Left ventricle myocardium inferior (tissue), 1 donor: ENCODE measurements around the gene OTOP1. TPM values are rescaled to one million over a fixed set of nuclear protein-coding genes. Genes with fewer than 3 reads are reported as not detected.
"Not testable (repeated sequence)": the region's sequence is repeated elsewhere in the genome, so short reads cannot be mapped to it uniquely, and the experiment has no call there.

Experiments used
- DNase-seq: peaks from one replicate; pipeline ENCODE4 v3.0.0-alpha.2; 2020
- H3K27ac ChIP-seq: fragments of 200-600 bp; replicated peaks from 2 replicates; pipeline ENCODE4 v1.8.0; 2021
- H3K27me3 ChIP-seq: fragments of 200-600 bp; 2 replicates; pipeline ENCODE4 v1.8.0; 2021; ENCODE audit warnings: low read depth
- H3K36me3 ChIP-seq: fragments of 200-600 bp; 2 replicates; pipeline ENCODE4 v1.8.0; 2021
- H3K4me1 ChIP-seq: fragments of 200-600 bp; 2 replicates; pipeline ENCODE4 v1.8.0; 2021
- H3K4me3 ChIP-seq: fragments of 200-600 bp; 2 replicates; pipeline ENCODE4 v1.8.0; 2021; ENCODE audit warnings: mild to moderate bottlenecking, moderate library complexity
- H3K9me3 ChIP-seq: fragments of 200-600 bp; replicated peaks from 2 replicates; pipeline ENCODE4 v1.8.0; 2021
- intact Hi-C: fragments of 100-400 bp; cut with micrococcal nuclease; formaldehyde crosslinking; loops from one replicate; pipeline ENCODE4 v1.11.0; 2022
- total RNA-seq: library from RNA; stranded (reverse); fragmentation: NEBNext Ultra II Directional; extraction: Animal tissue kit (Norgen Biotek cat#: 25700); gene quantifications from one replicate; pipeline ENCODE4 v1.2.1, GENCODE V29; 2021
- TF ChIP-seq, protein P1 (sequence below): fragments of 200-600 bp; IDR thresholded peaks from 2 replicates; pipeline ENCODE4 v1.8.0; 2021; ENCODE audit warnings: antibody characterized with exemption, mild to moderate bottlenecking, borderline replicate concordance
- donor health status: DM: no; HTN: yes; CAD: no; lungs with severe emphysema.

OTOP1 gene
- total RNA-seq, 1 donor from 2014 or later, result not detected

DNA sequence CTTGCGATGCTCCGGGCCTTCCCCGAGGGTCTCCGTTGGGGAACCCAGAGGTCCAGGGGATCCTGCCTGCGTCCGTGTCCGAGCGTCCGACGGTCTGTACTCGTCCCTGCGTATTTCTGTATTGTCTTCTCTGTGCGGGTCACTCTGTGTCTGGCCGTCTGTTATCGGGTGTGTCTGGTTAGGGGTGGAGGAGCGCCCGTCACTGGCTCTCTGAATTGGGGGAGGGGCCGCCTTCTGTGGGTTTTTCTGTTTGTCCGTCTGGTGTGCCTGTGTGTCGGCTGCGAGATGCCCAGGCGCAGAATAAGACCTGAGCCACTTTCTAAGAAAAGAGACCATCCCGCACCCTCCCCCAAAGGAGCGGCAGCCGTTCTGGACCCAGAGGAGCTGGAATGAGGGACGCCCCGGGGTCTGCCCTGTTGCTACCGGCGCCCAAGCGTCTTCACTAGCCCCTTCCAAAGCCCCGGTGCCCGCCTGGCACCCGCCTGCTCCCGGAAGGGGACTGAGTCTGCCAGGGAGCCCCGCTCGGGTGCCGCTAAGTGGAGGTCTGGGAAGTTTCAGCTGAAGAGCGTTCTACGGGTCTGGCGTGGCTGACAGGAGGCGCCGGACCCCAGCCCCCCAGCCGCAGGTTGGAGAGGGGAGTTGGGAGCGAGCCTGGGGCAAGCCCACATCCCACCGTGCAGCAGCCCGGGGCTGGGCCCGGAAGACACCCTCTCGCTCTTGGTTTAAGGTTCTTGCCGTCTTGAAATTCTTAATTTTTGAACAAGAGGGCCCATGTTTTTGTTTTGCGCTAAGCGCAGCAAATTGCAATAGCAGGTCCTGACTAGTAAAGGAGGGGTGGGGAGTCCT, 1.0 kb upstream of the OTOP1 start:
- Histone ChIP-seq H3K27ac (no peak overlapping the region), H3K36me3 (no peaks in the 10 kb centered on the region)
- TF ChIP-seq, protein P1, sequence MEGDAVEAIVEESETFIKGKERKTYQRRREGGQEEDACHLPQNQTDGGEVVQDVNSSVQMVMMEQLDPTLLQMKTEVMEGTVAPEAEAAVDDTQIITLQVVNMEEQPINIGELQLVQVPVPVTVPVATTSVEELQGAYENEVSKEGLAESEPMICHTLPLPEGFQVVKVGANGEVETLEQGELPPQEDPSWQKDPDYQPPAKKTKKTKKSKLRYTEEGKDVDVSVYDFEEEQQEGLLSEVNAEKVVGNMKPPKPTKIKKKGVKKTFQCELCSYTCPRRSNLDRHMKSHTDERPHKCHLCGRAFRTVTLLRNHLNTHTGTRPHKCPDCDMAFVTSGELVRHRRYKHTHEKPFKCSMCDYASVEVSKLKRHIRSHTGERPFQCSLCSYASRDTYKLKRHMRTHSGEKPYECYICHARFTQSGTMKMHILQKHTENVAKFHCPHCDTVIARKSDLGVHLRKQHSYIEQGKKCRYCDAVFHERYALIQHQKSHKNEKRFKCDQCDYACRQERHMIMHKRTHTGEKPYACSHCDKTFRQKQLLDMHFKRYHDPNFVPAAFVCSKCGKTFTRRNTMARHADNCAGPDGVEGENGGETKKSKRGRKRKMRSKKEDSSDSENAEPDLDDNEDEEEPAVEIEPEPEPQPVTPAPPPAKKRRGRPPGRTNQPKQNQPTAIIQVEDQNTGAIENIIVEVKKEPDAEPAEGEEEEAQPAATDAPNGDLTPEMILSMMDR, result no peak

DNA sequence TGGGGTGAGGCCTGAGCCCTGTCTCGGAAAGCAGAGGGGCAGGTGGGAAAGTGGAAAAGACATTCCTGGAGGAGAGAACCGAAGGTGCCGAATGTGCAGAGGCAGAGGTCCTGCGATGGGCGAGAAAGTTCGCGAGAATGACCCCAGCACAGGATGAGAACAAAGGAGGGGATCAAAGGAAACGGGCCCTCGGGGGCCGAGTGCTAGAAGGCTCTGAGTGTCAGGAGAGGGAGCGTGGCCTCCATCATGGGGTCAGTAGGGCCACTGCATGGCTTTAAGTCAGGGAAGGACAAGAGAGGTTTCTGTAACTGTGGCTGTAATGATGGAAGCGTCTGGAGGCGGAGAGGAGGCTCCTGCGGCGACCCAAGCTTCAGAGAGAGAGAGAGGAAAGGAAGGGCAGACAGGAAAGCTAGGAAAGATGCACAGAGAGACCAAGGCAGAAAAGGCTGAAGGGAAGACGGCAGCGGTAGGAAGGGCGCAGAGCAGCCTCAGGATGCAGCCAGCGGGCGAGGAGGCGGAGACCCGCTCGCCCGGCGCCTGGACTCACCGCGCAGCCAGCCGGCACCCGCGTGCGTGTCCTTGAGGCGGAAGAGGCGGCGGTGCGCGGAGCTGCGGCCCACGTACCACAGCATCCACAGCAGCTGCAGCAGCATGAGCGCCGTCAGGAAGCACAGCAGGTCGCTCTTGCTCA, 669 bp downstream of the OTOP1 start:
- peaks cover 6% of the 10 kb centered on the region for H3K4me1 ChIP-seq
- intact Hi-C loops, result no loop called here
- no peak for DNase-seq
- peaks cover 85% of the 10 kb centered on the region for H3K27me3 ChIP-seq
- H3K9me3 ChIP-seq, result no peaks in the 10 kb centered on the region
- H3K36me3 ChIP-seq, result no peaks in the 10 kb centered on the region
- TF ChIP-seq, protein P1, result no peak
- no peak overlapping the region for H3K4me3 ChIP-seq
- no peak overlapping the region for H3K27ac ChIP-seq

More for the DNA sequence above, 1.0 kb upstream of the OTOP1 start:
- peaks cover 6% of the 10 kb centered on the region for H3K4me1 ChIP-seq
- intact Hi-C loops, result no loop called here
- no peak overlapping the region for H3K4me3 ChIP-seq
- H3K9me3 ChIP-seq, result peaks cover 2% of the 10 kb centered on the region
- no peak for DNase-seq
- H3K27me3 ChIP-seq, result peaks cover 68% of the 10 kb centered on the region

DNA sequence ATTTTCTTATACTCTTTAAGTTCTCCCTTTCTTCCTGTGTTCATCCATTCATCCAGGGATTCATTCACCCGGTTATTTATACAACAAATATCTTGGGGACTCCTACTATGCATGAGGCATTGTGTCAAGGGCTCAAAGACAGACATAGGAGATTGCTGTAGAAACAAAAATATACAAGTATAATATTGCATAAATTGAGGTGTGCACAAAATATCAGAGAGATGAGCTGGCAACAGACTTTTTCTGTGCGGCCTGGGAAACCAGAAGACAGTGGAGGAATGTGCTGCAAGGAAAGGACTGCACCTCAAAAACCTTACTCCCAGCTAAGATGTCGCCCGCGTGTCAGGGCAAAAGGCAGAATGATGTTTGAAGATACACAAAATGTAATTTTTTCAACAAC, 9.6 kb downstream of the OTOP1 start:
- no peaks in the 10 kb centered on the region for H3K4me1 ChIP-seq
- no peak for DNase-seq
- no peaks in the 10 kb centered on the region for H3K9me3 ChIP-seq
- peaks cover 58% of the 10 kb centered on the region for H3K27me3 ChIP-seq
- H3K4me3 ChIP-seq, result no peak overlapping the region
- TF ChIP-seq, protein P1, result no peak
- H3K36me3 ChIP-seq, result no peaks in the 10 kb centered on the region
- no peak overlapping the region for H3K27ac ChIP-seq
- intact Hi-C loops, result no loop called here

DNA sequence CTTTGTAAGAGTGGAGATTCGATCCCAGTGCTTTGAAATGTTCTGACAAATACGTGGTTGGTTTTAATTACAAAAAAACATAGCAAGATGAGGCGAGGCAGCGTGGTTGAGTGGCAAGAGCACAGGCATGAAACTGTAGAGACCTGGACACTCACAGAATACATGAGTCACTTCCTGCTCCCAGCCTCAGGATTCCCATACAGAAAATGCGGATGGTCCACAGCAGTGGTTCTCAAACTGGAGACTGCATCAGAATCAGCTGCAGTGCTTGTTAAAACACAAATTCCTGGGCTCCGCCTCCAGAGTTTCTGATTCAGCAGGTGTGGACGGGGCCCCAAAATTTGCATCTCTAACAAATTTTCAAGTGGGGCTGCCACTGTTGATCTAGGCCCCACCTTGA, 10.1 kb downstream of the OTOP1 start:
- no peaks in the 10 kb centered on the region for H3K4me1 ChIP-seq
- H3K9me3 ChIP-seq, result no peaks in the 10 kb centered on the region
- no peaks in the 10 kb centered on the region for H3K36me3 ChIP-seq
- TF ChIP-seq, protein P1, result no peak
- intact Hi-C loops, result no loop called here
- no peak for DNase-seq
- no peak overlapping the region for H3K4me3 ChIP-seq
- H3K27ac ChIP-seq, result no peak overlapping the region
- peaks cover 58% of the 10 kb centered on the region for H3K27me3 ChIP-seq

DNA sequence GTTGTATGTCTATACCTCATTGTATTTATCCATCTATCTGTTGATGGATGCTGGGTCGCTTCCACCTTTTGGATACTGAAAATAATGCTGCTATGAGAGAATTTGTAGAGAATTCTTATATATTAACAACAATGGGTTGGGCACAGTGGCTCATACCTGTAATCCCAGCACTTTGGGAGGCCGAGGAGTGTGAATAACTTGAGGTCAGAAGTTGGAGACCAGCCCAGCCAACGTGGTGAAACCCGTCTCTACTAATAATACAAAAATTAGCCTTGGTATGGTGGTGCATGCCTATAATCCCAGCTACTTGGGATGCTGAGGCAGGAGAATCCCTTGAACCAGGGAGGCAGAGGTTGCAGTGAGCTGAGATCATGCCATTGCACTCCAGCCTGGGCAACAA, 13.1 kb downstream of the OTOP1 start:
- intact Hi-C loops, DNase-seq, H3K9me3 ChIP-seq, H3K36me3 ChIP-seq, H3K27ac ChIP-seq, H3K4me1 ChIP-seq, H3K4me3 ChIP-seq: not testable (repeated sequence)
- peaks cover 70% of the 10 kb centered on the region for H3K27me3 ChIP-seq

DNA sequence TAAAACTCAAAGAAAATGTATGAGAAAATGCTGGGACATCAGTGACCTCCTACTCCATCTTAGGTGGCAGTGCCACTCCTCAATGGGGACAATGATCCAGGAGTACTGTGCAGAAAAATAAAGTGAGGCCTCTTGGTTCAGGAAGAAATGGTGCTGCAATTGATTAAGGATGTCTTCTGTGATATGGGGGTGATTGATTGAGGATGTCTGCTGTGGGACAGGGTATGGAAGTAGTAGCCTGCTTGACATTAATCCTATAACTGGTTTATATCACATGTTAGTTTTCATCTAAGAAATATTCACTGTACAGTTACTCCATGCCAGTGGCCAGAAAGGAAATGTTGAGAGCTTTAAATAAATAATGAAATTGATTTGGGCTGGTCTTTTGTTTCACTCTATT, 20.5 kb downstream of the OTOP1 start:
- intact Hi-C loops, result no loop called here
- no peak for DNase-seq
- Histone ChIP-seq H3K36me3 (no peaks in the 10 kb centered on the region), H3K4me3 (no peak overlapping the region), H3K9me3 (no peaks in the 10 kb centered on the region), H3K4me1 (no peaks in the 10 kb centered on the region), H3K27ac (no peak overlapping the region), H3K27me3 (peaks cover 85% of the 10 kb centered on the region)
- TF ChIP-seq, protein P1, result no peak
